Measurements from ENCODE around the gene PITRM1. TPM values are rescaled to one million over a fixed set of nuclear protein-coding genes. Genes with fewer than 3 reads are reported as not detected.

The PITRM1 gene
- total and polyA plus RNA-seq, 2 experiments from 2014 or later: 59.3 to 65.0 TPM

GRCh38 chr10:3100856-3101640 lies 71.5 kb downstream of the PITRM1 start:
- H3K4me3 ChIP-seq: no peak overlapping the region
- no peaks in the 10 kb centered on the region for H3K9me3 ChIP-seq (ENCODE audit: low read depth)
- peak overlapping the region; percentile 57 for H3K27ac ChIP-seq
- no peaks in the 10 kb centered on the region for H3K27me3 ChIP-seq
- peaks cover 14% of the 10 kb centered on the region for H3K4me1 ChIP-seq (ENCODE audit: low read depth)
- TF ChIP-seq CTCF (IDR thresholded peaks at IDR 0.05; ENCODE audit: low read depth, low read length): no peak
- H3K36me3 ChIP-seq: peaks cover 45% of the 10 kb centered on the region
- DNase-seq (ENCODE audit: low read depth in 1 of 2, low spot score in 1 of 2): no peak

- no peaks in the 10 kb centered on the region for H3K27me3 ChIP-seq
- H3K4me1 ChIP-seq (ENCODE audit: low read depth): peaks cover 22% of the 10 kb centered on the region
- DNase-seq (ENCODE audit: low read depth in 1 of 2, low spot score in 1 of 2): no peak
- H3K36me3 ChIP-seq: peaks cover 40% of the 10 kb centered on the region
- no peak overlapping the region for H3K4me3 ChIP-seq
- H3K9me3 ChIP-seq (ENCODE audit: low read depth): no peaks in the 10 kb centered on the region
- TF ChIP-seq CTCF (IDR thresholded peaks at IDR 0.05; ENCODE audit: low read depth, low read length): no peak
- peak overlapping the region; percentile 57 for H3K27ac ChIP-seq
These were observed 72.3 kb downstream of the PITRM1 start for GRCh38 chr10:3100093-3100792.

- H3K36me3 ChIP-seq: peaks cover 36% of the 10 kb centered on the region
- TF ChIP-seq CTCF (IDR thresholded peaks at IDR 0.05; ENCODE audit: low read depth, low read length): no peak
- no peaks in the 10 kb centered on the region for H3K9me3 ChIP-seq (ENCODE audit: low read depth)
- H3K27ac ChIP-seq: peak overlapping the region; percentile 57
- DNase-seq (ENCODE audit: low read depth in 1 of 2, low spot score in 1 of 2): peak in 1 of 2 donors; percentile 93
- no peaks in the 10 kb centered on the region for H3K27me3 ChIP-seq
- no peak overlapping the region for H3K4me3 ChIP-seq
- H3K4me1 ChIP-seq (ENCODE audit: low read depth): peaks cover 29% of the 10 kb centered on the region
These were observed 73.1 kb downstream of the PITRM1 start for GRCh38 chr10:3099291-3100092.

GRCh38 chr10:3098689-3099088 lies 73.9 kb downstream of the PITRM1 start:
- H3K9me3 ChIP-seq (ENCODE audit: low read depth): no peaks in the 10 kb centered on the region
- H3K4me3 ChIP-seq: no peak overlapping the region
- no peaks in the 10 kb centered on the region for H3K27me3 ChIP-seq
- no peak for DNase-seq (ENCODE audit: low read depth in 1 of 2, low spot score in 1 of 2)
- no peak for TF ChIP-seq CTCF (IDR thresholded peaks at IDR 0.05; ENCODE audit: low read depth, low read length)
- H3K4me1 ChIP-seq (ENCODE audit: low read depth): peaks cover 37% of the 10 kb centered on the region
- peaks cover 28% of the 10 kb centered on the region for H3K36me3 ChIP-seq
- peak overlapping the region; percentile 57 for H3K27ac ChIP-seq

- TF ChIP-seq CTCF (IDR thresholded peaks at IDR 0.05; ENCODE audit: low read depth, low read length): no peak
- peaks cover 17% of the 10 kb centered on the region for H3K36me3 ChIP-seq
- no peaks in the 10 kb centered on the region for H3K27me3 ChIP-seq
- peaks cover 50% of the 10 kb centered on the region for H3K4me1 ChIP-seq (ENCODE audit: low read depth)
- DNase-seq (ENCODE audit: low read depth in 1 of 2, low spot score in 1 of 2): no peak
- H3K9me3 ChIP-seq (ENCODE audit: low read depth): no peaks in the 10 kb centered on the region
- H3K4me3 ChIP-seq: no peak overlapping the region
- H3K27ac ChIP-seq: peak overlapping the region; percentile 26
These were observed 75.4 kb downstream of the PITRM1 start for GRCh38 chr10:3097160-3097559.
